Nephron progenitor cell (in vitro differentiated cells): ENCODE data around the gene TBKBP1.

ENCODE experiments used
- DNase-seq: peaks from one replicate; pipeline ENCODE4 v3.0.0; 2021
- H3K27ac Mint-ChIP-seq: 2 replicates; pipeline ENCODE4 v1.8.0; 2021; ENCODE audit warnings: mild to moderate bottlenecking, moderate library complexity, mixed read lengths
- H3K27me3 Mint-ChIP-seq: 2 replicates; pipeline ENCODE4 v1.8.0; 2021; ENCODE audit warnings: mild to moderate bottlenecking, low read depth, mixed read lengths; ENCODE audit not compliant: poor library complexity
- H3K36me3 Mint-ChIP-seq: 2 replicates; pipeline ENCODE4 v1.8.0; 2021; ENCODE audit warnings: low read depth, mixed read lengths
- H3K4me1 Mint-ChIP-seq: 2 replicates; pipeline ENCODE4 v1.8.0; 2021; ENCODE audit warnings: mixed read lengths
- H3K4me3 Mint-ChIP-seq: 2 replicates; pipeline ENCODE4 v1.8.0; 2021; ENCODE audit warnings: mild to moderate bottlenecking, moderate library complexity, mixed read lengths
- H3K9me3 Mint-ChIP-seq: 2 replicates; pipeline ENCODE4 v1.8.0; 2021; ENCODE audit warnings: mild to moderate bottlenecking, moderate library complexity, mixed read lengths
- CTCF ChIP-seq: fragments of 200-600 bp; sonication (generic); IDR thresholded peaks from 2 replicates; pipeline ENCODE4 v1.5.0; 2021; ENCODE audit warnings: antibody characterized with exemption

The TBKBP1 gene

GRCh38 chr17:47664624-47664941 lies 29.4 kb upstream of the TBKBP1 start:
- H3K9me3 Mint-ChIP-seq = no peaks in the 10 kb centered on the region
- H3K27ac Mint-ChIP-seq = peak overlapping the region; percentile 78
- TF ChIP-seq CTCF = peak; percentile 6
- peaks cover 72% of the 10 kb centered on the region for H3K36me3 Mint-ChIP-seq
- H3K4me3 Mint-ChIP-seq = no peak overlapping the region
- H3K27me3 Mint-ChIP-seq = peaks cover 4% of the 10 kb centered on the region
- DNase-seq = no peak
- H3K4me1 Mint-ChIP-seq = peaks cover 6% of the 10 kb centered on the region

GRCh38 chr17:47665655-47666054 lies 28.3 kb upstream of the TBKBP1 start:
- no peaks in the 10 kb centered on the region for H3K9me3 Mint-ChIP-seq
- DNase-seq = no peak
- no peak overlapping the region for H3K4me3 Mint-ChIP-seq
- no peak for TF ChIP-seq CTCF
- peaks cover 4% of the 10 kb centered on the region for H3K27me3 Mint-ChIP-seq
- H3K4me1 Mint-ChIP-seq = peaks cover 6% of the 10 kb centered on the region
- peaks cover 74% of the 10 kb centered on the region for H3K36me3 Mint-ChIP-seq
- no peak overlapping the region for H3K27ac Mint-ChIP-seq

- H3K27ac Mint-ChIP-seq = no peak overlapping the region
- peaks cover 5% of the 10 kb centered on the region for H3K4me1 Mint-ChIP-seq
- H3K27me3 Mint-ChIP-seq = no peaks in the 10 kb centered on the region
- no peak overlapping the region for H3K4me3 Mint-ChIP-seq
- DNase-seq = no peak
- no peak for TF ChIP-seq CTCF
- H3K36me3 Mint-ChIP-seq = peaks cover 84% of the 10 kb centered on the region
- no peaks in the 10 kb centered on the region for H3K9me3 Mint-ChIP-seq
Measured at GRCh38 chr17:47669081-47669480, 24.9 kb upstream of the TBKBP1 start.

GRCh38 chr17:47670064-47670463 lies 23.9 kb upstream of the TBKBP1 start:
- no peak for DNase-seq
- Mint-ChIP-seq H3K9me3 (no peaks in the 10 kb centered on the region), H3K4me1 (no peaks in the 10 kb centered on the region), H3K36me3 (peaks cover 83% of the 10 kb centered on the region), H3K27me3 (no peaks in the 10 kb centered on the region), H3K4me3 (no peak overlapping the region), H3K27ac (peak overlapping the region; percentile 85)
- no peak for TF ChIP-seq CTCF

GRCh38 chr17:47674499-47674898 lies 19.5 kb upstream of the TBKBP1 start:
- H3K4me3 Mint-ChIP-seq = no peak overlapping the region
- no peak for DNase-seq
- H3K27ac Mint-ChIP-seq = peak overlapping the region; percentile 2
- H3K4me1 Mint-ChIP-seq = no peaks in the 10 kb centered on the region
- H3K9me3 Mint-ChIP-seq = no peaks in the 10 kb centered on the region
- no peaks in the 10 kb centered on the region for H3K27me3 Mint-ChIP-seq
- H3K36me3 Mint-ChIP-seq = peaks cover 83% of the 10 kb centered on the region
- no peak for TF ChIP-seq CTCF

- peaks cover 83% of the 10 kb centered on the region for H3K36me3 Mint-ChIP-seq
- no peak overlapping the region for H3K27ac Mint-ChIP-seq
- no peaks in the 10 kb centered on the region for H3K27me3 Mint-ChIP-seq
- no peaks in the 10 kb centered on the region for H3K9me3 Mint-ChIP-seq
- DNase-seq = no peak
- no peak for TF ChIP-seq CTCF
- H3K4me3 Mint-ChIP-seq = no peak overlapping the region
- peaks cover 9% of the 10 kb centered on the region for H3K4me1 Mint-ChIP-seq
Measured at GRCh38 chr17:47675380-47676198, 18.4 kb upstream of the TBKBP1 start.
